Thymus (tissue), 11 donors: ENCODE measurements around the gene THSD4. TPM values are rescaled to one million over a fixed set of nuclear protein-coding genes. Genes with fewer than 3 reads are reported as not detected.

Experiments
- DNase-seq, 9 donors: peaks; one replicate each; pipeline ENCODE4 v3.0.0-alpha.2; 2013; ENCODE audit warnings: low spot score in 9 of 9, low read depth in 6 of 9, missing footprints in 1 of 9
- H3K27ac ChIP-seq, 2 donors: one replicate each; pipeline ENCODE4 v1.5.1; 2013; ENCODE audit warnings: control low read depth in 1 of 2, low read depth in 1 of 2, low read length in 1 of 2, mild to moderate bottlenecking in 1 of 2, moderate library complexity in 1 of 2
- H3K27me3 ChIP-seq, 2 donors: one replicate each; pipeline ENCODE4 v1.5.1; 2013; ENCODE audit warnings: low read length in 1 of 2; ENCODE audit not compliant: control insufficient read depth in 2 of 2, insufficient read depth in 1 of 2
- H3K36me3 ChIP-seq, 2 donors: one replicate each; pipeline ENCODE4 v1.5.1; 2013; ENCODE audit warnings: low read length in 1 of 2, mild to moderate bottlenecking in 1 of 2, moderate library complexity in 1 of 2; ENCODE audit not compliant: control insufficient read depth in 2 of 2, insufficient read depth in 2 of 2
- H3K4me1 ChIP-seq, 2 donors: one replicate each; pipeline ENCODE4 v1.5.1; 2013; ENCODE audit warnings: low read length in 2 of 2; ENCODE audit not compliant: control insufficient read depth in 2 of 2, insufficient read depth in 2 of 2
- H3K4me3 ChIP-seq, 2 donors: one replicate each; pipeline ENCODE4 v1.5.1; 2013; ENCODE audit warnings: low read length in 2 of 2, control low read depth in 1 of 2, mild to moderate bottlenecking in 1 of 2
- H3K9me3 ChIP-seq, 2 donors: one replicate each; pipeline ENCODE4 v1.5.1; 2013; ENCODE audit warnings: low read length in 1 of 2, mild to moderate bottlenecking in 1 of 2; ENCODE audit not compliant: control insufficient read depth in 2 of 2, insufficient read depth in 1 of 2
- WGBS: extraction: QIAGEN DNeasy Blood & Tissue Kit; methylation state at CpG from one replicate; pipeline ENCODE4 v1.1.7; 2013; 5-methylcytosine and 5-hydroxymethylcytosine counted together
- polyA plus RNA-seq: library from polyadenylated mRNA; stranded (reverse); fragments of 200-250 nt; gene quantifications from one replicate; pipeline ENCODE4 v1.2.3, GENCODE V29; 2013
- total RNA-seq: library from RNA; stranded (reverse); fragments of 120-200 nt; gene quantifications from one replicate; pipeline ENCODE4 v1.2.4, GENCODE V29; 2013
- donor health status: healthy.

The THSD4 gene
- total and polyA plus RNA-seq, 2 donors = 1.7 to 2.2 TPM

DNA sequence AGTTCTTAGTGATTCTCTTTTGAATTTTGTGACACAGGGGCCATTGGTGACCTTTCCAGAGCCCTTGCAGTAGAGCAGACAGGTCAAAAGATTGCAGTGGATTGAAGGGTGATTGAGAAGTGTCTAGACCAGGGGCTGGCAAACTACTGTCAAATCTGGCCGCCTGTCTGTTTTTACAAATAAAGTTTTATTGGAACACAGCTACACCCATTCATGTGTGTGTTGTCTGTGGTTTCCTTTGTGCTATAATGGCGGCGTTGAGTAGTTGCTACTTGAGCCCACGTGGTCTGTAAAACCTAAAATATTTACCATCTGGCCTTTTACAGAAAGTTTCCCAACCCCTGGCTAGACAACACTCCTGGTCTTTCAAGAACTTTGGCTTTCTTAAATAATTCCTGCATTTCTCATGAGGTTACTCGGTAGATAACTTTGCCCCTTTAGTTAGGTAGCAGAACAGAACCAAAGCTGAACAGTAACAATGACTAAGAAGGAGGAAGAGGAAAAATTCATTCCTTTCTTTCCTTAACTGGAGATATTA is 430.0 kb downstream of the THSD4 start:
- WGBS = 63% methylated on average over 5 of the region's 5 CpGs
- H3K4me1 ChIP-seq = no peaks in the 10 kb centered on the region
- no peak overlapping the region for H3K4me3 ChIP-seq
- H3K27me3 ChIP-seq = no peaks in the 10 kb centered on the region
- no peaks in the 10 kb centered on the region for H3K36me3 ChIP-seq
- H3K27ac ChIP-seq = no peak overlapping the region
- H3K9me3 ChIP-seq = no peaks in the 10 kb centered on the region
- DNase-seq = no peak

DNA sequence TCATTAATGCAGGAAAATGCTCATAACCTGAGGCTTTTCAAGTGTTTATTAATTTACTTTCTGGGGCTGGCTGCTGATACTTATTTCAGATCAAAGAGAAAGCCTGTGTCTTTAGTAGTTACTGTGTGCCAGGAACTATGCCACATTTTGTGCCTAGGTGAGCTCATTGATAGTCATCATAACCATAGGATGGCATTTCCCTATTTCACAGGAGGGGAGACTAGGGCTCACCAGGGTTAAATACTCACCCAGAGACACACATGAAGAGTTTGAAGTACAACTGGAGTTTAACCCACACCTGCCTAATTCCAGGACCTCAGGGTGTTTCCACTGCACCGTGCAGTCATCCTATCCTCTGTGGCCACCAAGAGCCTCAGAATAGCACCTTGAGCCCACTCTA is 430.7 kb downstream of the THSD4 start:
- H3K36me3 ChIP-seq = no peaks in the 10 kb centered on the region
- DNase-seq = no peak
- H3K27ac ChIP-seq = no peak overlapping the region
- no peaks in the 10 kb centered on the region for H3K27me3 ChIP-seq
- no peaks in the 10 kb centered on the region for H3K9me3 ChIP-seq
- no peaks in the 10 kb centered on the region for H3K4me1 ChIP-seq
- no peak overlapping the region for H3K4me3 ChIP-seq
- 93% methylated on average over 1 of the region's 1 CpG for WGBS

DNA sequence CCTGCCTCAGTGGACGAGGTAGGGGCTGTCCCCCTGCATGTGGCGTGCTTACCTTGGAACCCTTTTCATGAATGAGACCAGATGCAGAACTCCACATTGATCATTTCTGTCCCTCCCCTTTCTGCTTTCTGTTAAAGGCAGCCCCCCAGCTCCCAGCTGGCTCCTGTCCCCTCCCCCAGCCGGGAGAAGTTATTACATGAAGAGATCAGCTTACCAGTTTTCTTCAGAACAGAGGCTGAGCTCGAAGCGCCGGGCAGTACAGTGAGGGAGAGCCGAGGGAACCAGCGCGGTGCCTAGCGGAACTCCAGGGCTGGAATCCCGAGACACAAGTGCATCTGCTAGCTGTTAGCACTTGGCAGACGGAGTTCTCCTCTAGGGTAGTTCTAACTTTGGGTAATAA is 431.7 kb downstream of the THSD4 start:
- no peaks in the 10 kb centered on the region for H3K27me3 ChIP-seq
- no peaks in the 10 kb centered on the region for H3K4me1 ChIP-seq
- H3K4me3 ChIP-seq = no peak overlapping the region
- H3K27ac ChIP-seq = no peak overlapping the region
- no peak for DNase-seq
- 80% methylated on average over 12 of the region's 12 CpGs for WGBS
- H3K9me3 ChIP-seq = no peaks in the 10 kb centered on the region
- no peaks in the 10 kb centered on the region for H3K36me3 ChIP-seq

DNA sequence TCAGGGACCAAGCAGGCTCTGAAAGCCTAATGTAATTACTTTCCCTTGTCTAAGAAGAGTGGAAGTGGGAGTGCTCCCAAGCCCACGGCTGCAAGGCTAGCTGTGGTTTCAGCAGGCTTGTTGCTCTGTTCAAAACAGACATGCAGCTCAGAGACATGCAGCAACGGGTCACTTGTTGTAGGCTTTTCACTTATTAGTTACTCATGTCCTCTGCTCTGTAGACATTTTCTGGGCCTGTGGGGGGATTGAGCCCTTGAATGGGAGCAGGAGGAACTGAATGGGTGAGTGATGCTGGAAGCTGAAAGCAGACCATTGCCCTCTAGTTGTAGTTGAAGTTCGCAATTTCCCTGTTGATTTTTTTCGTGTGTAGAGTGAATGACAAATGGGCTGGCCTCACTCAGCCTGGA is 433.1 kb downstream of the THSD4 start:
- H3K27ac ChIP-seq = no peak overlapping the region
- H3K36me3 ChIP-seq = no peaks in the 10 kb centered on the region
- WGBS = 62% methylated on average over 4 of the region's 4 CpGs
- no peaks in the 10 kb centered on the region for H3K4me1 ChIP-seq
- no peaks in the 10 kb centered on the region for H3K9me3 ChIP-seq
- DNase-seq = no peak
- no peaks in the 10 kb centered on the region for H3K27me3 ChIP-seq
- H3K4me3 ChIP-seq = no peak overlapping the region

DNA sequence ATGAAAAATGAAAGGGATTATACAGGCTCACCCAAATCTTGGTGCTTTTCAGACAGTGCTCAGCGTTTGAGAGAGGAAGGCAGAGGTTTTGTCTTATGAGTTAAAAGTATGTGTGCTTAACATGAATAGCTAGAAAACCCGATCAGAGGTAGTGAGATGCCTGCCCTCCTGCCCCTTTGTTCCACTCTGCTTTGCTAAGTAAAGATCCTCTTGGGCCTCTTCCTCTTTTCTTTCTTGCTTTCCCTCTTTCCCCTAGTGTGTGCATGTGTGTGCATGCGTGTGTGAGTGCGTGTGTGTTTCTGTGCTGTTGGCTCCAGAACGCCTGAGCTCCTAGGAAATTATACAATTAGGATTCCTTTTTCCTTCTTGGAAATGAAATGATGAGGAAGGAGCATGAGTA is 433.8 kb downstream of the THSD4 start:
- Histone ChIP-seq H3K9me3 (no peaks in the 10 kb centered on the region), H3K27me3 (no peaks in the 10 kb centered on the region), H3K36me3 (no peaks in the 10 kb centered on the region), H3K27ac (no peak overlapping the region), H3K4me1 (no peaks in the 10 kb centered on the region), H3K4me3 (no peak overlapping the region)
- 31% methylated on average over 5 of the region's 5 CpGs for WGBS
- DNase-seq = no peak

DNA sequence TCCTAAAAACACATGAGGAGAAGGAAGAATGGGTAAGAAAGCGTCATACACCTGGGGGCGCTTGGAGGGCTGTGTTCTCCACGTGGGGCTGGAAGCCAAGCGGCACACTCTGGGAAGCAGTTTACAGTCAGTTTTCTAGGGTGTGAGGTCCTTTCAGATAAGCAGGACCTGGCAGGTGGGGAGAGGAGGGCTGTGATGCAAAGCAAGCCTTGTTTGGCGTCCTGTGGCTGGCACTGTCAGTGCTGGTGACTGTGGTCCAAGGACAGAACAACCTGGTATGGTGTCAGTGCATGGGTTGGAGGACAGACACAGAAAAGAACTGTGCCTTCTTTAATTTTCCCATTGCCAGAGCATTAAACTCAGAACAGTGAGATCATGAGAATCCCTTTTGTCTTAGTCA is 434.4 kb downstream of the THSD4 start:
- 84% methylated on average over 5 of the region's 5 CpGs for WGBS

DNA sequence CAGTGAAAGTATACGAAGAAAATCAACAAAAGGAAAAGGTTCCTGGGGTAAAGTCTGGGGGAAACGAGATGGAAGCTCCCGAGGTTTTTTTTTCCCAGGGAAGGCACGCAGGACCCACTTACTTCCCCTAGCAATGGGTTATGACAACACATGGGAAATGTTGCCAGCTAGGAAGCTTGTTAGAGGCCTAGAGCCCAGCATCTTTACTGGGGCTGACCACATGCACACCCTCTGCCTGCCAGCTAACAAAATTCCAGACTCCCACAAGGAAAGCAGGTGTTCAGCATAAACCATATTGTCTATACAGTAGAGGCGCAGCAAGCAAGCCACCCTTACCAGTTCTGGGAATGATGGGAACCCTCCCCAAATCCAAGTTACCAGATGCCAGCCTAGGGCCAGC is 436.3 kb downstream of the THSD4 start:
- no peak overlapping the region for H3K4me3 ChIP-seq

More for the DNA sequence above, 434.4 kb downstream of the THSD4 start:
- Histone ChIP-seq H3K27me3 (no peaks in the 10 kb centered on the region), H3K4me1 (no peaks in the 10 kb centered on the region), H3K27ac (no peak overlapping the region), H3K9me3 (no peaks in the 10 kb centered on the region), H3K4me3 (no peak overlapping the region), H3K36me3 (no peaks in the 10 kb centered on the region)
- DNase-seq = no peak

DNA sequence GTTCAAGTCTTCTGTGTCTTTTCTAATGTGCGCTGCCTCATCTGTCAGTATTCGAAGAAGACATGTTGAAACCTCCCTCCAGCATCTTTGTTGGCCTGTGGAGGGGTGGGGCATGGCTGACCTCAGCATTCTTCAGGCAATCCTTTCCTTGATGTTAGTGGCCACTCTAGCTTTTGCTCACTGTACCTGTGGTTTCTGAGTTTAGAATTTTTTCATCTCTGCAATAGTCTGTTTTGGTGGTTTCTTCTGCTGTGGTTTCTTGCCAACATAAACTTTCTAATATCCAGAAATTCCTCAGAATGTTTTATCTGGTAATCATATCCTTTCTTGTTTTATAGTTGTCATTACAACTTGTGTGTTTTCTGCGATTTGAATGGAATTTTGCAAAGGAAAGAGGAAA is 443.8 kb downstream of the THSD4 start:
- 90% methylated on average over 3 of the region's 3 CpGs for WGBS
- DNase-seq = no peak
- H3K27me3 ChIP-seq = no peaks in the 10 kb centered on the region
- no peak overlapping the region for H3K4me3 ChIP-seq
- no peaks in the 10 kb centered on the region for H3K4me1 ChIP-seq
- H3K36me3 ChIP-seq = no peaks in the 10 kb centered on the region
- no peaks in the 10 kb centered on the region for H3K9me3 ChIP-seq
- H3K27ac ChIP-seq = no peak overlapping the region

More for the DNA sequence above, 436.3 kb downstream of the THSD4 start:
- Histone ChIP-seq H3K4me1 (no peaks in the 10 kb centered on the region), H3K9me3 (no peaks in the 10 kb centered on the region), H3K27ac (no peak overlapping the region), H3K27me3 (no peaks in the 10 kb centered on the region), H3K36me3 (no peaks in the 10 kb centered on the region)
- WGBS = 84% methylated on average over 5 of the region's 5 CpGs
- no peak for DNase-seq

DNA sequence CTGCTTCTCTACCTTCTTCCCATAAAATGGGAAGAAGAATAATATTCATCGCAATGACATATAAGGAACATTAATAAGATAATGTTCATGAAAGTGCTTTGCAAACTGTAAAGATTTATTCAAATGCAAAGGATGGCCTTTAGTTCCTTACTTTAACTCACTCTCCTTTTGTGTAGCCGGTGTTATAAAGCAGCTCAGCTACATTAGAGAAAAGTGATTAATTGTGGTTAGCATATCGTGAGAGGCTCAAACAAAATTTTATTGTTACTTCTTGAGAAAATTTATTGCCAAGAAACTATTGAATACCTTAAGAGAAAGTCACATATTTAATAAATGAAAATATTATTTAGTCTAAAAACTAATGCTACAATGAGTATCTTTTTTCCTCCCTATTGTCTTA is 444.3 kb downstream of the THSD4 start:
- no peak overlapping the region for H3K27ac ChIP-seq
- no peaks in the 10 kb centered on the region for H3K36me3 ChIP-seq
- H3K9me3 ChIP-seq = no peaks in the 10 kb centered on the region
- no peaks in the 10 kb centered on the region for H3K27me3 ChIP-seq
- no peak overlapping the region for H3K4me3 ChIP-seq
- no peaks in the 10 kb centered on the region for H3K4me1 ChIP-seq
- 76% methylated on average over 3 of the region's 3 CpGs for WGBS
- no peak for DNase-seq

DNA sequence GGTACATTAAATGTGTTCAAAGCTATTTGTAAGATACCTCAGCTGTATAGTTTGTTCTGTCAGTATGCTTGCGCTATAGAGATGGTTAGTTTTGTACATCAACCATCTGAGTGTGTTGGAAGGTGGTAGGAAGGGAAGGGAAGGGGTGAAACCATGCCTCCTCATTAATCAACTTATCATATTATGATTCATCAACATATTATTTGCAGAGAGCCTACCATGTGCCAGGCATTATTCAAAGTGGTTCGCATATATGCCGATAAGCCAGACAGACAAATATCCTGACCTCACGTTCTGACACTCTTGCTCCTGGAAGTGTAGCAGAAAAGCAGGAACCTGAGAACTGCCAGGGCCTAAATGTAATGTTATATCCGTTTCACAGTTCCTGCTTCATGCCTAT is 447.0 kb downstream of the THSD4 start:
- no peak overlapping the region for H3K27ac ChIP-seq
- H3K4me1 ChIP-seq = no peaks in the 10 kb centered on the region
- H3K9me3 ChIP-seq = no peaks in the 10 kb centered on the region
- WGBS = 95% methylated on average over 5 of the region's 5 CpGs
- DNase-seq = no peak
- H3K4me3 ChIP-seq = no peak overlapping the region
- H3K27me3 ChIP-seq = no peaks in the 10 kb centered on the region
- H3K36me3 ChIP-seq = no peaks in the 10 kb centered on the region
